Superior temporal gyrus (tissue), 1 donor: ENCODE data around the gene DENND1B.
"Not testable (repeated sequence)": the region's sequence is repeated elsewhere in the genome, so short reads cannot be mapped to it uniquely, and the experiment has no call there.

Source experiments
- DNase-seq: peaks from one replicate; pipeline ENCODE4 v3.0.0-alpha.2; 2016; ENCODE audit errors: extremely low spot score

The DENND1B gene

DNA sequence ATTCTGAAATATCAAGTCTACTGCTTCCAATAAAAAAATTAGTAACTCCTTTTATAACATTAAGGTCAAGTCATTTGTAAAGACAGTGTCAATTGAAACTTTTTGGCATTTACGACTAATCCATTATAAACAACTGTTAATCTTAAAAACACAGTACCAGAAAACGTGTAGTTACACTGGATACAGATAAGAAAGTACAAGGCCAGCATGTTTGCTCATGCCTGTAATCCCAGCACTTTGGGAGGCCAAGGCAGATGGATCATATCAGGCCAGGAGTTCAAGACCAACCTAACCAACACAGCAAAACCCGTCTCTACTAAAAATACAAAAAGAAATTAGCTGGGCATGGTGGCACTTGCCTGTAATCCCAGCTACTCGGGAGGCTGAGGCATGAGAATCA, 29.4 kb downstream of the DENND1B start:
- no peak for DNase-seq

DNA sequence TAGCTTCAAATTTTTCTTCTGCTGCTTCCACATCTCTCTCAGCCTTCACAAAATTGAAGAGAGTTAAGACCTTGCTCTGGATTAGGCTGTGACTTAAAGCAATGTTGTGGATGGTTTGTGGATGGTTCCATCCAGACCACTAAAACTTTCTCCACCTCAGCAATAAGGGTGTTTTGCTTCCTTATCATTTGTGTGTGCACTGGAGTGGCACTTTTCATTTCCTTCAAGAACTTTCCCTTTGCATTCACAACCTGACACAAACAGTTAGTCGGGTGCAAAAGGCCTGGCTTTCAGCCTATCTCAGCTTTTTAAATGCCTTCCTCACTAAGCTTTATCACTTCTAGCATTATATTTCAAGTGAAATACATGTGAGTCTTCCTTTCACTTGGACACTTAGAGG, 30.3 kb downstream of the DENND1B start:
- DNase-seq, result no peak

DNA sequence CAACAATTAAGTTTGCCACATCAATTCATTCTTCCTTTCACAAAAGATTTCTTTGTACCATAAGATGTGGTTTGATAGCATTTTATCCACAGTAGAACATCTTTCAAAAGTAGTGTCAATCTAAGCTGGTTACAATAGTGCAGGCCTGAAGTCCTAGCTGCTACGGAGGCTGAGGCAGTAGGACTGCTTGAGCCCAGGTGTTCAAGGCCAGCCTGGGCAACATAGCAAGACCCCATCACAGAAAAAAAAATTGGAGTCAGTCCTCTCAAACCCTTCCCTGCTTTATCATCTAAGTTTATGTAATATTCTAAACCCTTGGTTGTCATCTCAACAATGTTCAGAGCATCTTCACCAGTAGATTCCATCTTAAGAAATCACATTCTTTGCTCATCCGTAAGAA, 31.7 kb downstream of the DENND1B start:
- DNase-seq, result no peak

DNA sequence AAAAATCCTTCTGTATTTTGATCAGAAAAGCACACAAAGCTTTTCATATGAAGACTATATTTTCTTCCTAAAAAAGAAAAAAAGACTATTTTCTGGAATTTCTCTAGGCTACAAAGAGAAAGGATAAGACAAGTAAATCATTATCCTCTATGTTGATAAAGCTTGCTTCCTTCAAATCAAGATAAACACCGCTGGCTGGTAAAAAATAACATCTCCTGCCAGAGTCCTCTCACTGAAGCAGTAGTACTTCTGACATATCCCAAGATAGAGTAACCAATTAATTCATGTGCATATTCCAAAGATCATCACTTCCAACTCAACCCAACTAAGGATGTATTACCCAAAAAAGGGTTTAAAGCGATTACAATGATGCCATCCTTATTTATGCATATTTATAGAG, 34.3 kb downstream of the DENND1B start:
- no peak for DNase-seq

DNA sequence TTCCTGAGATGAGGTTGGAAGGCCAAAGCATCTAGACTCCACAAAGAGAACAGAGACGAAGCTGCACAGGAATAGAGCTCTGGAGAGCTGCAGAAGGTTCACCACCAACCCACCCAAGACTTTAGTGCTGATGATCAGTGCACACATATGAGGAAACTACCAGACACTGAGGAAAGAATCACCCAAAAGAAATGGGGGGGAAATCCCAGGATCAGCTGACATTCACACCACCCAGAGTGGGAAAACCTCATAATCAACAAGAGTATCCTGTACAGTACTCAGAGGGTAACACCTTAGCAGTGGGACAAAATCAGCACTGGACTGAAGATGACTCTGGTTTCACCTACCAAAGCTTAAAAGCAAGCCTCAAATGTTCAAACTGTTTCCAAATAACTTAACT, 36.4 kb downstream of the DENND1B start:
- no peak for DNase-seq

DNA sequence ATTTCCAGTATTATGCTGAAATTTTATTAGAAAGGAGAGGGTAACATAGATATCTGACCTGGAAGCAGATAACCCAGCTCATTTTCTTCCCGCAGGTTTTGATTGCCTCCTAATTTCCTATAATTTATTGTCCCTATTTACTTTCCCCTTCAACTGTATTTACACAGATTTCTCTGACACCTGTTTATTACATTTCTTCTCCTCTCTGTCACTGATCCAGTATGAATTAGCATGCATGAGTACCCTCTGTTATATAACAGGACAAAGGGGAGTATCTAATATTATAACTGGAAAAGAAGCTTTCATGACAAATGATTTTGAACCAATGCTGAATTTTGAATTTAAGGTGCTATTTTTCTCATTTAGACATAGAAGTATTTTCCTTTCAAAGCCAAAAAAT, 37.4 kb downstream of the DENND1B start:
- no peak for DNase-seq

DNA sequence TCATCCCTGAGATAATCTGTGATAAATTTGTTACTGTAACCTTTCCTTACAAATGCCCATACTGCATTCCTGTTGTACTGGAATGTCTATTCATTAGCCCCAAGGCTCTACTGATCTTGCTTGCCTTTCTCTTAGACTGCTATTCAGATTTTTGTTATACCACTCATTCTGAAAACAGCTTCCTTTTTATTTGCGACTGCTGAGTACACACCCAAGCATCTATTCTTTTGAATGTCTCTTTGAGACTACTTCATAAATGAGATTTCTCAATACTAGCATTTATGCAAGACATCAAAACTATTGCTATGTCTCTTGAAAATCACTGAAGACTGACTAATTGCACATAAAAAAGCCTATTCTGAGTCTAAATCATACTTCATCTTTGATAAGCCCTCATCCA, 38.6 kb downstream of the DENND1B start:
- no peak for DNase-seq

GRCh38 chr1:197735461-197735860, 39.8 kb downstream of the DENND1B start:
- no peak for DNase-seq

GRCh38 chr1:197733324-197733723, 42.0 kb downstream of the DENND1B start:
- DNase-seq, result no peak

GRCh38 chr1:197732187-197732586, 43.1 kb downstream of the DENND1B start:
- no peak for DNase-seq

DNA sequence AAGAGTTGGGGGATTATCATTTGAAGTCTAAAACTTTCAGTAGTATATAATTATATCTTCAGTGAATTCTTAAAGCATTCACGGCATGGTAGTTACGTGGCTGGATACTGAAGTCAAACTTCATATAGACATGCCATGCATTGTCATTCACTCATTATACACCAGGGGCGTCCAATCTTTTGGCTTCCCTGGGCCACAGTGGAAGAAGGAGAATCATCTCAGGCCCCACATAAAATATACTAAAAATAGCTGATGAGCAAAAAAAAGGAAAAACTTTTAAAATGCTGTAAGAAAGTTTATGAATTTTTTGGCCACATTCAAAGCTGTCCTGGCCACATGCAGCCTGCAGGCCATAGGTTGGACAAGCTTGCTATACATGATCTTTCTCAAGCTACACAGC, 43.8 kb downstream of the DENND1B start:
- DNase-seq, result no peak

- no peak for DNase-seq
Observed at GRCh38 chr1:197725976-197726375, 49.3 kb downstream of the DENND1B start.

DNA sequence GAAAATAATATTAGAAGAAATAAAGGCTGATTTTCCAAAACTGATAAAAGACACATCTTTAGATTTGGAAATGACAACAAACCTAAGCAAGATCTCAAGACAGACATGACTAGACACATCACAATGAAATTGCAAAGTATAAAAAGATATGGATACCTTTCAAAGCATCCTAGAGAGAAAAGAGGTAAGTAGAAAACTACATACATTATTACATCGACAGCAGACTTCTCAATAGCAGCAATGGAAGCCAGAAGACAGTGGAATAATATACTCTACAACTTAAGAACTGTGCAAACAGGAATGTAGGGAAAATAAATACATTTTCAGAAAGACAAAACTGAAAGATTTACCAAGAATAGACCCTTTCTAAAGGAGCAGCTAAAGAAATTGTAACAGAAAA, 50.2 kb downstream of the DENND1B start:
- DNase-seq, result no peak

GRCh38 chr1:197715806-197716205, 59.5 kb downstream of the DENND1B start:
- no peak for DNase-seq

DNA sequence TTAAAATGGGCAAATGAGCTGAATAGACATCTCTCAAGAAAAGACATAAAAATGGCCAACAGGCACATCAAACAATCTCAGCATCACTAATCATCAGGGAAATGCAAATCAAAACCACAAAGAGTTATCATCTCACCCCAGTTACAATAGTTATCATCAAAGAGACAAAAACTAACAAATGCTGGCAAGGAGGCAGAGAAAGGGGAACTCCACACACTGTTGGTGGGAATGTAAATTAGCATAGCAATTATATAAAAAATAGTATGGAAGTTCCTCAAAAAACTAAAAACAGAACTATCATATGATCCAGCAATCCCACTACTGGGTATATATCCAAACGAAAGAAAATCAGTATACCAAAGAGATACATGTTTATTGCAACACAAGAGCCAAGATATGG, 68.7 kb downstream of the DENND1B start:
- DNase-seq, result no peak

- no peak for DNase-seq
Observed at GRCh38 chr1:197705941-197706340, 69.3 kb downstream of the DENND1B start.

DNA sequence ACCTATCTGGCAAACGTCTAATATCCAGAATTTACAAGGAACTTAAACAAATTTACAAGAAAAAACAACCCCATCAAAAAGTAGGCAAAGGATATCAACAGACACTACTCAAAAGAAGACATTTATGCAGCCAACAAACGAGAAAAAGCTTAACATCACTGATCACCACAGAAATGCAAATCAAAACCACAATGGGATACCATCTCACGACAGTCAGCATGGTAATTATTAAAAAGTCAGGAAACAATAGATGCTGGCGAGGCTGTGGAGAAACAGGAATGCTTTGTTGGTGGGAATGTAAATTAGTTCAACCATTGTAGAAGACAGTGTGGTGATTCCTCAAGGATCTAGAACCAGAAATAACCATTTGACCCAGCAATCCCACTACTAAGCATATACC, 74.6 kb downstream of the DENND1B start:
- DNase-seq, result not testable (repeated sequence)

- DNase-seq, result no peak
Observed at GRCh38 chr1:197696372-197696771, 78.9 kb downstream of the DENND1B start.

- no peak for DNase-seq
Observed at GRCh38 chr1:197695961-197696360, 79.3 kb downstream of the DENND1B start.

DNA sequence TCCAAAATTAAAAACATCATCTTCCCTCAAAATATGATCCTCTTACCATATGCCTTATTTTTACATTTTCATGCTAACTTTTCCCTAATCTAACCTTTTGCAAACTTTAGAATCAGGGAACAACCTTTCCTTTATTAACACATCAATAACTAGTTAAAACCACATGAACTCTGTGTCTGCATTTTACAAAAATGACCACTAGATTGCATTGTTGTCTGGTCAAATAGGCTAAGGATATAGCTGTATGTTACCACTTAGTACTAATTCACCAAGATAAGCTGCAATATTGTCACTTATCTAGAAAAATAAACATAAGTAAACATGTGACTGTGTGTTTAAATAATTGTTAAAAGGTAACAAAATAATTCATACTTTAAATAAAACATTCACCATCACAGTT, 82.3 kb downstream of the DENND1B start:
- DNase-seq, result no peak

DNA sequence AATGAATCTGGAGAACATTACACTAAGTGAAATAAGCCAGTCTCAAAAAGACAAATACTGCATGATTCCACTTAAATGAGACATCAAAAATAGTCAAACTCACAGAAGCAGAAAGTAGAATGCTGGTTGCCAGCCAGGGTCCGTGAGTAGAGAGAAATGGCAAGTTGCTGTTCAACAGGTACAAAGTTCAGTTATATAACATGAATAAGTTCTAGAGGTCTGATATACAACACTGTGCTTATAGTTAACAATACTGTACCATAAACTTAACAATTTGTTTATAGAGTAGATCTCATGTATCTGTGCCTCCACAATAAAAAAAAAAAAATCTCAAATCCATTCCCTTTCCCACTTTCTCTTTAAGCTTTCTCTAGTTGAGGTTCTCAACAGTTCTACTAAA, 83.5 kb downstream of the DENND1B start:
- DNase-seq, result no peak

GRCh38 chr1:197690074-197690473, 85.2 kb downstream of the DENND1B start:
- no peak for DNase-seq

- no peak for DNase-seq
Observed at GRCh38 chr1:197688233-197688632, 87.0 kb downstream of the DENND1B start.

- DNase-seq, result no peak
Observed at GRCh38 chr1:197686702-197687355, 88.5 kb downstream of the DENND1B start.
